ENCODE measurements around the gene ALG11. TPM values are rescaled to one million over a fixed set of nuclear protein-coding genes. Genes with fewer than 3 reads are reported as not detected.

Gene ALG11
- total RNA-seq, 1 experiment from 2014 or later = 22.6 TPM

DNA sequence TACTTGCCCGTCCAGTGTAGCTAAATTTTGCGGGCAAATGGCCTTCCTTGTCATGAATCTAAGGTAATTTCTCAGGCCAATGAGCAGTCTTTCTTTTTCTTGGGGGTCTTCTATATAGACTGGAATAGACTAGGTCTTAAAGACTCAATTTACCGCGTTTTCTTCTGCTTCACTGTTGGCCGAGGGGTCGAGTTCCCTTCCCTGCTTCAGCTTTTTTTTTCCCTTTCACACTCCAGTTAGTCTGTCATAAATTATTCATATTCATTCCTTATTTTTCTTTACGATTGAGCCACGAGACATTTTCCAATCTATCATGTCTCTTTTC, 276 bp downstream of the ALG11 start (continued):
- TF ChIP-seq REST (IDR thresholded peaks at IDR 0.05; ENCODE audit: low read depth) = no peak
- no peak for TF ChIP-seq JUND (IDR thresholded peaks at IDR 0.05)
- TF ChIP-seq, protein P1, sequence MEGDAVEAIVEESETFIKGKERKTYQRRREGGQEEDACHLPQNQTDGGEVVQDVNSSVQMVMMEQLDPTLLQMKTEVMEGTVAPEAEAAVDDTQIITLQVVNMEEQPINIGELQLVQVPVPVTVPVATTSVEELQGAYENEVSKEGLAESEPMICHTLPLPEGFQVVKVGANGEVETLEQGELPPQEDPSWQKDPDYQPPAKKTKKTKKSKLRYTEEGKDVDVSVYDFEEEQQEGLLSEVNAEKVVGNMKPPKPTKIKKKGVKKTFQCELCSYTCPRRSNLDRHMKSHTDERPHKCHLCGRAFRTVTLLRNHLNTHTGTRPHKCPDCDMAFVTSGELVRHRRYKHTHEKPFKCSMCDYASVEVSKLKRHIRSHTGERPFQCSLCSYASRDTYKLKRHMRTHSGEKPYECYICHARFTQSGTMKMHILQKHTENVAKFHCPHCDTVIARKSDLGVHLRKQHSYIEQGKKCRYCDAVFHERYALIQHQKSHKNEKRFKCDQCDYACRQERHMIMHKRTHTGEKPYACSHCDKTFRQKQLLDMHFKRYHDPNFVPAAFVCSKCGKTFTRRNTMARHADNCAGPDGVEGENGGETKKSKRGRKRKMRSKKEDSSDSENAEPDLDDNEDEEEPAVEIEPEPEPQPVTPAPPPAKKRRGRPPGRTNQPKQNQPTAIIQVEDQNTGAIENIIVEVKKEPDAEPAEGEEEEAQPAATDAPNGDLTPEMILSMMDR (IDR thresholded peaks at IDR 0.05 in 2 of 3, conservative IDR thresholded peaks at IDR 0.05 in 1 of 3; ENCODE audit: borderline replicate concordance in 1 of 3, insufficient read depth in 1 of 3, low read depth in 2 of 3, low read length in 2 of 3) = no peak
- no peak for TF ChIP-seq POLR2A (IDR thresholded peaks at IDR 0.05; ENCODE audit: borderline replicate concordance, extremely low read depth, insufficient read depth, insufficient read length)
- TF ChIP-seq SP1 (IDR thresholded peaks at IDR 0.05; ENCODE audit: low read depth) = no peak
- no peak for TF ChIP-seq ZFX (IDR thresholded peaks at IDR 0.05)

DNA sequence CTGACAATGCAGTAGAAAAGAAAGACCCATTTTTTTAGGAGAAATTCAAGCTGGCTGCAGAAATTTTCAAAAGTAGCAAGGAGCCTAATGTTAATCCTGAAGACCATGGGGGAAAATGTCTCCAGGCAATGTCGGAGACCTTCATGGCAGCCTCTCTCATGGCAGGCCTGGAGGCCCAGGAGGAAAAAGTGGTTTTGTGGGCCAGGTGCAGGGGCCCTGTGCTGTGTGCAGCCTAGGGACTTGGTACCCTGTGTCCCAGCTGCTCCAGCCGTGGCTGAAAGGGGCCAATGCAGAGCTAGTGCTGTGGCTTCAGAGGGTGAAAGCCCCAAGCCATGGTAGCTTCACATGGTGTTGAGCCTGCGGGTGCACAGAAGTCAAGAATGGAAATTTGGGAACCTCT, 4.1 kb downstream of the ALG11 start:
- H3K4me3 ChIP-seq (replicated peaks in 1 of 2; ENCODE audit: low read depth in 1 of 2, low read length in 2 of 2) = no peak overlapping the region
- H3K4me1 ChIP-seq (ENCODE audit: control insufficient read depth in 1 of 2, insufficient read depth in 2 of 2, low read length in 2 of 2) = peaks cover 6 to 8% of the 10 kb centered on the region in 2 experiments; a peak in 3 of 4 replicates
- H2AFZ ChIP-seq (ENCODE audit: low read depth, low read length, poor library complexity, severe bottlenecking) = no peak overlapping the region
- H3K36me3 ChIP-seq (ENCODE audit: control insufficient read depth in 1 of 2, insufficient read depth in 2 of 2, low read length in 2 of 2) = no peaks in the 10 kb centered on the region; a peak in 2 of 4 replicates
- no peaks in the 10 kb centered on the region for H4K20me1 ChIP-seq (ENCODE audit: insufficient read depth)
- no TSS peak for BruUV-seq (replicated peaks)
- H3K79me2 ChIP-seq (ENCODE audit: insufficient read depth, low read length) = peaks cover 47% of the 10 kb centered on the region
- ChIA-PET CTCF (no interaction called here), RAD21 (ENCODE audit: low non-redundant PET in 1 of 2, low total read pairs in 2 of 2, uncharacterized antibody in 2 of 2, unreplicated experiment in 2 of 2) (no interaction called here), POLR2A (no interaction called here)
- no peaks in the 10 kb centered on the region for H3K27me3 ChIP-seq (ENCODE audit: insufficient read depth, low read length)
- H3K9me2 ChIP-seq (ENCODE audit: insufficient read depth) = no peaks in the 10 kb centered on the region
- H3K27ac ChIP-seq (ENCODE audit: low read depth, low read length) = no peak overlapping the region
- H3K9ac ChIP-seq (ENCODE audit: low read length) = no peak overlapping the region
- intact Hi-C loops (cut with micrococcal nuclease) = no loop called here
- no peak for DNase-seq (ENCODE audit: low read depth, low spot score)
- TF ChIP-seq FOSL1 (IDR thresholded peaks at IDR 0.05; ENCODE audit: low read depth) (no peak), CEBPB (IDR thresholded peaks at IDR 0.05; ENCODE audit: low read depth) (no peak), ZFX (IDR thresholded peaks at IDR 0.05) (no peak), SIN3A (IDR thresholded peaks at IDR 0.05; ENCODE audit: low read depth) (no peak), ELF1 (IDR thresholded peaks at IDR 0.05; ENCODE audit: borderline replicate concordance, low read depth) (no peak), ATF3 (IDR thresholded peaks at IDR 0.05) (no peak), SRF (IDR thresholded peaks at IDR 0.05; ENCODE audit: low read depth) (no peak)
- TF ChIP-seq, protein P1 (IDR thresholded peaks at IDR 0.05 in 2 of 3, conservative IDR thresholded peaks at IDR 0.05 in 1 of 3; ENCODE audit: borderline replicate concordance in 1 of 3, insufficient read depth in 1 of 3, low read depth in 2 of 3, low read length in 2 of 3) = no peak
- H3K9me3 ChIP-seq (ENCODE audit: control insufficient read depth in 1 of 2, insufficient read depth in 1 of 2, low read depth in 1 of 2, low read length in 2 of 2) = no peaks in the 10 kb centered on the region
- no peak overlapping the region for H3K4me2 ChIP-seq (ENCODE audit: low read length)
- ATAC-seq = no peak

Measured in HCT116 (cell line).